ENCODE measurements around the gene GASK1A.

The GASK1A gene

GRCh38 chr3:43072361-43072760 lies 93.2 kb downstream of the GASK1A start:
- no peak for DNase-seq (ENCODE audit: low read depth)
- no peak overlapping the region for H3K4me3 ChIP-seq (ENCODE audit: low read depth, low read length)
- no peak for TF ChIP-seq MYC (IDR thresholded peaks at IDR 0.05; ENCODE audit: low read depth, low read length)
- TF ChIP-seq POLR2A (IDR thresholded peaks at IDR 0.05; ENCODE audit: extremely low read depth, insufficient read length) = no peak
- no peak for TF ChIP-seq MAX (IDR thresholded peaks at IDR 0.05; ENCODE audit: low read depth, low read length)

- DNase-seq (ENCODE audit: low read depth) = no peak
- no peak overlapping the region for H3K4me3 ChIP-seq (ENCODE audit: low read depth, low read length)
- TF ChIP-seq POLR2A (IDR thresholded peaks at IDR 0.05; ENCODE audit: extremely low read depth, insufficient read length) (no peak), MYC (IDR thresholded peaks at IDR 0.05; ENCODE audit: low read depth, low read length) (no peak), CTCF (IDR thresholded peaks at IDR 0.05; ENCODE audit: low read depth, low read length) (no peak), MAX (IDR thresholded peaks at IDR 0.05; ENCODE audit: low read depth, low read length) (no peak)
These were observed 94.2 kb downstream of the GASK1A start for GRCh38 chr3:43073116-43073835.

- TF ChIP-seq MYC (IDR thresholded peaks at IDR 0.05; ENCODE audit: low read depth, low read length) (no peak), POLR2A (IDR thresholded peaks at IDR 0.05; ENCODE audit: extremely low read depth, insufficient read length) (no peak), CTCF (IDR thresholded peaks at IDR 0.05; ENCODE audit: low read depth, low read length) (no peak), MAX (IDR thresholded peaks at IDR 0.05; ENCODE audit: low read depth, low read length) (no peak)
- DNase-seq (ENCODE audit: low read depth) = no peak
- H3K4me3 ChIP-seq (ENCODE audit: low read depth, low read length) = no peak overlapping the region
These were observed 94.7 kb downstream of the GASK1A start for GRCh38 chr3:43073836-43074220.

- TF ChIP-seq CTCF (IDR thresholded peaks at IDR 0.05; ENCODE audit: low read depth, low read length) (no peak), MYC (IDR thresholded peaks at IDR 0.05; ENCODE audit: low read depth, low read length) (no peak), POLR2A (IDR thresholded peaks at IDR 0.05; ENCODE audit: extremely low read depth, insufficient read length) (no peak), MAX (IDR thresholded peaks at IDR 0.05; ENCODE audit: low read depth, low read length) (no peak)
- DNase-seq (ENCODE audit: low read depth) = no peak
These were observed 95.4 kb downstream of the GASK1A start for GRCh38 chr3:43074482-43074881.

GRCh38 chr3:43074901-43075689 lies 96.0 kb downstream of the GASK1A start:
- TF ChIP-seq MYC (IDR thresholded peaks at IDR 0.05; ENCODE audit: low read depth, low read length) = no peak
- no peak for TF ChIP-seq MAX (IDR thresholded peaks at IDR 0.05; ENCODE audit: low read depth, low read length)
- no peak for TF ChIP-seq CTCF (IDR thresholded peaks at IDR 0.05; ENCODE audit: low read depth, low read length)
- TF ChIP-seq POLR2A (IDR thresholded peaks at IDR 0.05; ENCODE audit: extremely low read depth, insufficient read length) = no peak
- no peak for DNase-seq (ENCODE audit: low read depth)
- H3K4me3 ChIP-seq (ENCODE audit: low read depth, low read length) = no peak overlapping the region

More at GRCh38 chr3:43074482-43074881, 95.4 kb downstream of the GASK1A start:
- no peak overlapping the region for H3K4me3 ChIP-seq (ENCODE audit: low read depth, low read length)
